ENCODE measurements around the gene ENTPD6.

- TF ChIP-seq CTCF (IDR thresholded peaks at IDR 0.05) = no peak
- no peak for TF ChIP-seq POLR2A (IDR thresholded peaks at IDR 0.05)
These were observed 20.9 kb downstream of the ENTPD6 start for GRCh38 chr20:25216199-25216945.

Data from heart left ventricle (tissue), 13 donors.